Sigmoid colon (tissue), 3 donors: Measurements from ENCODE around the gene SLC6A4.
"Not testable (repeated sequence)": the region's sequence is repeated elsewhere in the genome, so short reads cannot be mapped to it uniquely, and the experiment has no call there.

Experiments
- POLR2A ChIP-seq, 2 donors: fragments of 450-650 bp; IDR thresholded peaks; one replicate each; pipeline ENCODE4 v1.6.1; 2016; ENCODE audit warnings: antibody characterized with exemption in 2 of 2, mild to moderate bottlenecking in 2 of 2, moderate library complexity in 2 of 2
- TF ChIP-seq, protein P1 (sequence below), 4 experiments: fragments of 450-650 bp in 3 of 4; fragments of 200-600 bp in 1 of 4; IDR thresholded peaks; one replicate each; pipeline ENCODE4 v1.5.1; 2016 to 2019; ENCODE audit warnings: antibody characterized with exemption in 4 of 4, mild to moderate bottlenecking in 3 of 4, moderate library complexity in 2 of 4

DNA sequence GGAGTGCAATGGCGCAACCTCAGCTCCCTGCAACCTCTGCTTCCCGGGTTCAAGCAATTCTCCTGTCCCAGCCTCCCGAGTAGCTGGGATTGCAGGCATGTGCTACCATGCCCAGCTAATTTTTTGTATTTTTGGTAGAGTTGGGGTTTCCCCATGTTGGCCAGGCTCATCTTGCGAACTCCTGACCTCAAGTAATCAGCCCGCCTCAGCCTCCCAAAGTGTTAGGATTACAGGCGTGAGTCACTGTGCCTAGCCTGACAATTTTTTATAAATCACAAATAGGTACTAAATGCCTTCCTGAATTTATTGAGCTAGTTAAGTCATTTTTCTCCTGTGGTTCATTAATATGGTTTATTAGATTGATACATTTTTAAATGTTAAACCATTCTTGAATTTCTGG lies 87.6 kb downstream of the SLC6A4 start:
- TF ChIP-seq, protein P1, sequence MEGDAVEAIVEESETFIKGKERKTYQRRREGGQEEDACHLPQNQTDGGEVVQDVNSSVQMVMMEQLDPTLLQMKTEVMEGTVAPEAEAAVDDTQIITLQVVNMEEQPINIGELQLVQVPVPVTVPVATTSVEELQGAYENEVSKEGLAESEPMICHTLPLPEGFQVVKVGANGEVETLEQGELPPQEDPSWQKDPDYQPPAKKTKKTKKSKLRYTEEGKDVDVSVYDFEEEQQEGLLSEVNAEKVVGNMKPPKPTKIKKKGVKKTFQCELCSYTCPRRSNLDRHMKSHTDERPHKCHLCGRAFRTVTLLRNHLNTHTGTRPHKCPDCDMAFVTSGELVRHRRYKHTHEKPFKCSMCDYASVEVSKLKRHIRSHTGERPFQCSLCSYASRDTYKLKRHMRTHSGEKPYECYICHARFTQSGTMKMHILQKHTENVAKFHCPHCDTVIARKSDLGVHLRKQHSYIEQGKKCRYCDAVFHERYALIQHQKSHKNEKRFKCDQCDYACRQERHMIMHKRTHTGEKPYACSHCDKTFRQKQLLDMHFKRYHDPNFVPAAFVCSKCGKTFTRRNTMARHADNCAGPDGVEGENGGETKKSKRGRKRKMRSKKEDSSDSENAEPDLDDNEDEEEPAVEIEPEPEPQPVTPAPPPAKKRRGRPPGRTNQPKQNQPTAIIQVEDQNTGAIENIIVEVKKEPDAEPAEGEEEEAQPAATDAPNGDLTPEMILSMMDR (IDR thresholded peaks at IDR 0.05) = not testable (repeated sequence)
- not testable (repeated sequence) for TF ChIP-seq POLR2A (IDR thresholded peaks at IDR 0.05)
